ENCODE measurements around the gene ZNF532.

- TF ChIP-seq CREB3 (CRISPR knock-in tag; IDR thresholded peaks at IDR 0.05) (no peak), USF2 (IDR thresholded peaks at IDR 0.05; ENCODE audit: low read depth, low read length) (no peak), USF2 (CRISPR knock-in tag; IDR thresholded peaks at IDR 0.05; ENCODE audit: borderline replicate concordance) (no peak), ZBTB49 (CRISPR knock-in tag; IDR thresholded peaks at IDR 0.05; ENCODE audit: borderline replicate concordance) (no peak), EP300 (IDR thresholded peaks at IDR 0.05; ENCODE audit: low read depth in 2 of 2, low read length in 2 of 2) (no peak), EP300 (CRISPR knock-in tag; IDR thresholded peaks at IDR 0.05; ENCODE audit: borderline replicate concordance) (no peak), ATF6 (CRISPR knock-in tag; conservative IDR thresholded peaks at IDR 0.05) (no peak), SUZ12 (IDR thresholded peaks at IDR 0.05; ENCODE audit: low read depth, low read length) (no peak), ZNF839 (CRISPR knock-in tag; IDR thresholded peaks at IDR 0.05; ENCODE audit: borderline replicate concordance) (no peak), ZNF18 (CRISPR knock-in tag; IDR thresholded peaks at IDR 0.05; ENCODE audit: insufficient replicate concordance) (no peak), ATF7-NPFF (CRISPR knock-in tag; IDR thresholded peaks at IDR 0.05; ENCODE audit: low read depth) (no peak), ZNF576 (CRISPR knock-in tag; IDR thresholded peaks at IDR 0.05) (no peak), ZNF879 (CRISPR knock-in tag; IDR thresholded peaks at IDR 0.05) (no peak)
Measured at GRCh38 chr18:58843688-58844035, 21.0 kb upstream of the ZNF532 start.
